ENCODE data around the gene FBXO8. TPM values are rescaled to one million over a fixed set of nuclear protein-coding genes. Genes with fewer than 3 reads are reported as not detected.

FBXO8 gene
- total RNA-seq, 1 experiment from 2014 or later: 8.9 TPM

DNA sequence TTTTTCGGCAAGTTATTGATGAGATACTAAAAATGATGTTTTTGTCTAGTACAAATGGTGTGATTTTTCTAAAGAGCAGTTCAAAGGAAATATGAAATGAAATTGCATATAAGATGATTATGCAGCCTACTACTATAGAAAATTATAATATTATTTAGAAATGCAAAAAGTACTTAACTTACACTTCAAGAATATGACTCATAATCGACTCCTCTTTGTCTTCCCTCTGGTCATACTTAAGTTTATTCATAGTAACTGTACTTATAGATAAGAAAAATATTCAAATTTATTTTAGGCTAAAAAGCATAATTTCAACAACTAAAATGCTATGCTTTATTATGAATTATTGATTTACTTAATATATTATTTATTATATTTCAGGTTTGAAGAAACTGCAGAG is 33.5 kb upstream of the FBXO8 start:
- H3K27ac ChIP-seq (ENCODE audit: insufficient read length, low read depth, low read length): no peak overlapping the region
- no peak overlapping the region for H3K56ac ChIP-seq (ENCODE audit: insufficient read length, low read depth, low read length)
- no peak overlapping the region for H3K23ac ChIP-seq (ENCODE audit: insufficient read length, low read depth, low read length)
- no peaks in the 10 kb centered on the region for H3K79me1 ChIP-seq (ENCODE audit: insufficient read depth, low read depth, low read length, poor library complexity, severe bottlenecking)
- H3T11ph ChIP-seq (ENCODE audit: low read length): no peak overlapping the region
- H2BK15ac ChIP-seq (ENCODE audit: low read depth, low read length): no peak overlapping the region
- H3K9ac ChIP-seq (ENCODE audit: extremely low read depth, insufficient read length, low read length): no peak overlapping the region
- no peak overlapping the region for H2BK12ac ChIP-seq (ENCODE audit: insufficient read length, low read depth, low read length)
- H3K9me3 ChIP-seq (ENCODE audit: control insufficient read depth, low read depth, low read length): no peaks in the 10 kb centered on the region
- no peak overlapping the region for H2AFZ ChIP-seq (ENCODE audit: low read length)
- no peak overlapping the region for H3K14ac ChIP-seq (ENCODE audit: insufficient read depth, low read length)
- no peak overlapping the region for H3K4ac ChIP-seq (ENCODE audit: low read depth, low read length)
- H2BK20ac ChIP-seq (ENCODE audit: low read depth, low read length, poor library complexity, severe bottlenecking): no peak overlapping the region
- no peak overlapping the region for H4K5ac ChIP-seq (ENCODE audit: insufficient read length, low read depth, low read length)
- no peaks in the 10 kb centered on the region for H3K79me2 ChIP-seq (ENCODE audit: insufficient read depth, low read length)
- TF ChIP-seq, protein P1, sequence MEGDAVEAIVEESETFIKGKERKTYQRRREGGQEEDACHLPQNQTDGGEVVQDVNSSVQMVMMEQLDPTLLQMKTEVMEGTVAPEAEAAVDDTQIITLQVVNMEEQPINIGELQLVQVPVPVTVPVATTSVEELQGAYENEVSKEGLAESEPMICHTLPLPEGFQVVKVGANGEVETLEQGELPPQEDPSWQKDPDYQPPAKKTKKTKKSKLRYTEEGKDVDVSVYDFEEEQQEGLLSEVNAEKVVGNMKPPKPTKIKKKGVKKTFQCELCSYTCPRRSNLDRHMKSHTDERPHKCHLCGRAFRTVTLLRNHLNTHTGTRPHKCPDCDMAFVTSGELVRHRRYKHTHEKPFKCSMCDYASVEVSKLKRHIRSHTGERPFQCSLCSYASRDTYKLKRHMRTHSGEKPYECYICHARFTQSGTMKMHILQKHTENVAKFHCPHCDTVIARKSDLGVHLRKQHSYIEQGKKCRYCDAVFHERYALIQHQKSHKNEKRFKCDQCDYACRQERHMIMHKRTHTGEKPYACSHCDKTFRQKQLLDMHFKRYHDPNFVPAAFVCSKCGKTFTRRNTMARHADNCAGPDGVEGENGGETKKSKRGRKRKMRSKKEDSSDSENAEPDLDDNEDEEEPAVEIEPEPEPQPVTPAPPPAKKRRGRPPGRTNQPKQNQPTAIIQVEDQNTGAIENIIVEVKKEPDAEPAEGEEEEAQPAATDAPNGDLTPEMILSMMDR (conservative IDR thresholded peaks at IDR 0.05): no peak
- no peak overlapping the region for H3K4me2 ChIP-seq (ENCODE audit: insufficient read depth, insufficient read length, low read length)
- H2BK120ac ChIP-seq (ENCODE audit: low read depth, low read length, poor library complexity, severe bottlenecking): no peak overlapping the region
- H4K8ac ChIP-seq (replicated peaks; ENCODE audit: insufficient read length, low read depth, low read length): no peak overlapping the region
- no peaks in the 10 kb centered on the region for H3K27me3 ChIP-seq (ENCODE audit: insufficient read depth, low read length)
- Mint-ChIP-seq H3K9me3 (no peaks in the 10 kb centered on the region), H3K4me1 (peaks cover 6 to 8% of the 10 kb centered on the region in 2 experiments), H3K4me3 (no peak overlapping the region), H3K36me3 (ENCODE audit: insufficient read depth in 1 of 3, low read depth in 3 of 3) (peaks cover 0 to 7% (median 6%) of the 10 kb centered on the region in 3 experiments; a peak in 3 of 7 replicates), H3K27ac (no peak overlapping the region), H3K27me3 (ENCODE audit: low read depth) (no peaks in the 10 kb centered on the region)
- WGBS (ENCODE audit: extremely low coverage, insufficient read length, low lambda C conversion rate): no CpG with 5 or more reads among the region's 2 CpGs
- H4K91ac ChIP-seq (ENCODE audit: insufficient read length, low read depth, low read length): no peak overlapping the region
- no peaks in the 10 kb centered on the region for H3K23me2 ChIP-seq (ENCODE audit: insufficient read length, low read depth, low read length, poor library complexity, severe bottlenecking)
- no peaks in the 10 kb centered on the region for H4K20me1 ChIP-seq (ENCODE audit: control insufficient read depth, insufficient read depth, insufficient read length)
- no peak overlapping the region for H2AK5ac ChIP-seq (ENCODE audit: insufficient read length, low read length)
- H3K18ac ChIP-seq (ENCODE audit: insufficient read length, low read depth, low read length): no peak overlapping the region
- H3K4me1 ChIP-seq (ENCODE audit: insufficient read depth, low read length): no peaks in the 10 kb centered on the region
- no peak overlapping the region for H2BK5ac ChIP-seq (ENCODE audit: insufficient read length, low read length)
- DNase-seq: no peak
